Measurements from ENCODE around the gene BARHL1. TPM values are rescaled to one million over a fixed set of nuclear protein-coding genes. Genes with fewer than 3 reads are reported as not detected.

Gene BARHL1
- total and polyA plus RNA-seq, 2 donors (not counting 3 experiments of a cell fraction or from before 2014, with no cell fraction given): not detected

GRCh38 chr9:132588501-132589147, 6.2 kb downstream of the BARHL1 start:
- no peak for DNase-seq (ENCODE audit: low read depth, low spot score)
- dilution Hi-C loops (cut with MboI; ENCODE audit: extremely low pct_ligation_motif_present, low sequenced_read_pairs) (no loop called here), intact Hi-C loops (cut with micrococcal nuclease) (no loop called here)
- no peaks in the 10 kb centered on the region for H3K9me3 ChIP-seq (replicated peaks; ENCODE audit: control insufficient read depth, insufficient read depth, low read length)
- no peaks in the 10 kb centered on the region for H3K9me1 ChIP-seq (replicated peaks; ENCODE audit: control insufficient read depth, extremely low read depth, insufficient read depth, low read length)
- H2AFZ ChIP-seq (ENCODE audit: low read depth, low read length): no peak overlapping the region
- H3K36me3 ChIP-seq (ENCODE audit: control insufficient read depth in 2 of 2, extremely low read depth in 1 of 2, insufficient read depth in 2 of 2, low read length in 2 of 2): no peaks in the 10 kb centered on the region
- ChIA-PET POLR2A (no interaction called here), CTCF (no interaction called here)
- peaks cover 80 to 85% of the 10 kb centered on the region in 2 experiments for H3K27me3 ChIP-seq (ENCODE audit: control insufficient read depth in 2 of 2, insufficient read depth in 2 of 2, low read length in 2 of 2)
- TF ChIP-seq JUN (IDR thresholded peaks at IDR 0.05; ENCODE audit: borderline replicate concordance, insufficient read depth, insufficient read length, low read depth) (no peak), POLR2AphosphoS5 (IDR thresholded peaks at IDR 0.05; ENCODE audit: insufficient read depth, low read depth, low read length) (no peak), EZH2 (IDR thresholded peaks at IDR 0.05; ENCODE audit: borderline replicate concordance, low read depth, low read length, severe bottlenecking) (no peak), GATA2 (IDR thresholded peaks at IDR 0.05; ENCODE audit: insufficient read depth, insufficient read length, low read depth, low read length) (no peak), MAX (IDR thresholded peaks at IDR 0.05; ENCODE audit: insufficient read depth, insufficient read length) (no peak), POLR2A (IDR thresholded peaks at IDR 0.05; ENCODE audit: low read depth, low read length) (no peak), FOS (IDR thresholded peaks at IDR 0.05; ENCODE audit: borderline replicate concordance, insufficient read depth, low read length) (no peak), MYC (IDR thresholded peaks at IDR 0.05; ENCODE audit: low read depth, low read length) (no peak), CTCF (IDR thresholded peaks at IDR 0.05; ENCODE audit: extremely low read depth in 1 of 2, insufficient read depth in 1 of 2, low read depth in 1 of 2, low read length in 2 of 2) (no peak)
- no TSS peak for BruUV-seq (replicated peaks)
- no peak overlapping the region for H3K4me3 ChIP-seq (replicated peaks in 1 of 3; ENCODE audit: insufficient read depth in 1 of 3, low read depth in 1 of 3, low read length in 3 of 3)
- H3K27ac ChIP-seq (ENCODE audit: insufficient read depth, low read depth, low read length): no peak overlapping the region
- no peak overlapping the region for H3K4me2 ChIP-seq (ENCODE audit: insufficient read depth, low read length)
- no peak overlapping the region for H3K9ac ChIP-seq (replicated peaks; ENCODE audit: extremely low read depth, insufficient read depth, low read length)
- no peaks in the 10 kb centered on the region for H4K20me1 ChIP-seq (replicated peaks; ENCODE audit: control insufficient read depth, extremely low read depth, insufficient read depth, low read length)
- no peak for FAIRE-seq
- peaks cover 5% of the 10 kb centered on the region for H3K4me1 ChIP-seq (ENCODE audit: control insufficient read depth, extremely low read depth, insufficient read depth, low read length)
- H3K79me2 ChIP-seq (ENCODE audit: control insufficient read depth, insufficient read depth, low read length): no peaks in the 10 kb centered on the region

All from endothelial cell of umbilical vein (primary cell).